SU-DHL-6 (cell line): ENCODE measurements around the gene BEND7.

Experiments
- EZH2phosphoT487 ChIP-seq: fragments of 200-600 bp; sonication (generic), shearing (Covaris generic); conservative IDR thresholded peaks from 2 replicates; pipeline ENCODE4 v1.6.1; 2018; ENCODE audit warnings: mild to moderate bottlenecking, antibody characterized with exemption, low read length, moderate library complexity, mixed read lengths
- TF ChIP-seq, protein P1 (sequence below): fragments of 200-600 bp; sonication (generic); IDR thresholded peaks from one replicate; pipeline ENCODE4 v1.5.1; 2017; ENCODE audit warnings: antibody characterized with exemption, mild to moderate bottlenecking, low read length, moderate library complexity; ENCODE audit not compliant: insufficient read depth, poor library complexity, severe bottlenecking

DNA sequence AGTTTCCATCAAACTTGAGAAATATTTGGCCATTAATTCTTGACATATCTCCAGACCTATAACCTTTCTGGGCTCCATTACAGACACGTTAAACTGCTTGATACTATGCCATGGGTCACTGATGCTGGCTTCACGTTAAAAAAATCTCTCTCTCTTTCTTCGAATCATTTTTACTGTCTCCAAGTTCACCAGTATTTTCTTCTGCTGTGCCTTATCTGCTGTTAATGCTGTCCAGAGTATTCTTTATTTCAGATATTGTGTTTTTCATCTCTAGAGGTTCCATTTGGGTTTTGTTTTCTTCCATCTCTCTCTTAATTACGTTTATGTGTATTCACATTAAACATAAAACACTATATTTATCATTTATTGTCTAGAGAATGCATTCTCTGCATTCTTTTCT is 45.1 kb upstream of the BEND7 start:
- TF ChIP-seq, protein P1, sequence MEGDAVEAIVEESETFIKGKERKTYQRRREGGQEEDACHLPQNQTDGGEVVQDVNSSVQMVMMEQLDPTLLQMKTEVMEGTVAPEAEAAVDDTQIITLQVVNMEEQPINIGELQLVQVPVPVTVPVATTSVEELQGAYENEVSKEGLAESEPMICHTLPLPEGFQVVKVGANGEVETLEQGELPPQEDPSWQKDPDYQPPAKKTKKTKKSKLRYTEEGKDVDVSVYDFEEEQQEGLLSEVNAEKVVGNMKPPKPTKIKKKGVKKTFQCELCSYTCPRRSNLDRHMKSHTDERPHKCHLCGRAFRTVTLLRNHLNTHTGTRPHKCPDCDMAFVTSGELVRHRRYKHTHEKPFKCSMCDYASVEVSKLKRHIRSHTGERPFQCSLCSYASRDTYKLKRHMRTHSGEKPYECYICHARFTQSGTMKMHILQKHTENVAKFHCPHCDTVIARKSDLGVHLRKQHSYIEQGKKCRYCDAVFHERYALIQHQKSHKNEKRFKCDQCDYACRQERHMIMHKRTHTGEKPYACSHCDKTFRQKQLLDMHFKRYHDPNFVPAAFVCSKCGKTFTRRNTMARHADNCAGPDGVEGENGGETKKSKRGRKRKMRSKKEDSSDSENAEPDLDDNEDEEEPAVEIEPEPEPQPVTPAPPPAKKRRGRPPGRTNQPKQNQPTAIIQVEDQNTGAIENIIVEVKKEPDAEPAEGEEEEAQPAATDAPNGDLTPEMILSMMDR, result no peak
- no peak for TF ChIP-seq EZH2phosphoT487
